Uterus (tissue), 4 donors: Measurements from ENCODE around the gene GPR152. TPM values are rescaled to one million over a fixed set of nuclear protein-coding genes. Genes with fewer than 3 reads are reported as not detected.
"Not testable (repeated sequence)": the region's sequence is repeated elsewhere in the genome, so short reads cannot be mapped to it uniquely, and the experiment has no call there.

Experiments
- DNase-seq, 2 donors: peaks; one replicate each; pipeline ENCODE4 v3.0.0-alpha.2; 2019 to 2020
- H3K27ac ChIP-seq, 2 donors: fragments of 200-600 bp; sonication (generic); 1 replicate in 1 of 2; 2 replicates in 1 of 2; pipeline ENCODE4 v1.5.1; 2016 to 2018
- H3K27me3 ChIP-seq, 2 donors: fragments of 200-600 bp; sonication (generic); one replicate each; pipeline ENCODE4 v1.5.1; 2018 to 2019; ENCODE audit warnings: control low read depth in 1 of 2
- H3K36me3 ChIP-seq, 2 donors: fragments of 200-600 bp; sonication (generic); one replicate each; pipeline ENCODE4 v1.5.1; 2019; ENCODE audit warnings: control low read depth in 1 of 2
- H3K4me1 ChIP-seq, 2 donors: fragments of 200-600 bp; sonication (generic); one replicate each; pipeline ENCODE4 v1.5.1; 2018 to 2019; ENCODE audit warnings: control low read depth in 1 of 2
- H3K4me3 ChIP-seq, 2 donors: fragments of 200-600 bp; sonication (generic); 1 replicate in 1 of 2; 2 replicates in 1 of 2; pipeline ENCODE4 v1.5.1; 2018 to 2019; ENCODE audit warnings: mild to moderate bottlenecking in 1 of 2
- H3K9me3 ChIP-seq, 2 donors: fragments of 200-600 bp; sonication (generic); one replicate each; pipeline ENCODE4 v1.5.1; 2019; ENCODE audit warnings: control low read depth in 1 of 2
- CTCF ChIP-seq, 4 experiments: fragments of 200-600 bp in 2 of 4; fragments of 450-650 bp in 2 of 4; sonication (generic) in 2 of 4; IDR thresholded peaks; one replicate each; pipeline ENCODE4 v1.5.1; 2016 to 2019; ENCODE audit warnings: antibody characterized with exemption in 4 of 4, mild to moderate bottlenecking in 2 of 4, moderate library complexity in 1 of 4
- POLR2A ChIP-seq, 2 donors: fragments of 450-650 bp; IDR thresholded peaks; one replicate each; pipeline ENCODE4 v1.6.1; 2016; ENCODE audit warnings: antibody characterized with exemption in 2 of 2, mild to moderate bottlenecking in 1 of 2, moderate library complexity in 1 of 2
- intact Hi-C: fragments of 100-400 bp; cut with DNase I; formaldehyde crosslinking; loops from one replicate; pipeline ENCODE4 v1.15.1; 2023; ENCODE audit warnings: low total_unique reads
- total RNA-seq, 4 donors: library from RNA; depleted of rRNA in 3 of 4; stranded (reverse); fragments of >200 nt in 3 of 4; gene quantifications; one replicate each; pipeline versions ENCODE4 v1.1.0 to v1.2.4, GENCODE V29; 2014 to 2023
- donor health status: DM: yes; HTN: yes; CAD: no.

GPR152 gene
- total RNA-seq, 4 donors from 2014 or later = not detected

DNA sequence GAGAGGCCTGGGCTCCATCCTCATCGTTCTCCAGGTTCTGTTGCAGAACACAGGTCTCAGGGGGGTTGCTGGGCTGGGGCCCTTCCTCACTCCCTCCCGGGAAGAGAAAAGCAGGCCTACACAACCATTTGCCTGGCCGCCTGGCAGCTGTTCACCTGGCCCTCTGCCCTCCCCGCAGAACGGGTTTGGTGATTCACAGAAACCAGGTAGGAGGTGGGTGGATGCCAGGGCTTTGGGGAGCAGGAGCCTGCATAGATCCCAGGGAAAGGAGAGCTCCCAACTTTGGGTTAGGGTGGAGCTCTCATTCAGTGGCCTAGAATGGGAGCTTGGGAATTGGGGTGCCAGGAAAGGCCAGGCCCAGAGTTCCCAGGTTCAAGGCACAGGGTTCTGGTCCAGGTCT, 15.5 kb upstream of the GPR152 start:
- peaks cover 0 to 6% of the 10 kb centered on the region in 2 donors for H3K4me1 ChIP-seq
- intact Hi-C loops = no loop called here
- no peaks in the 10 kb centered on the region for H3K27me3 ChIP-seq
- H3K9me3 ChIP-seq = no peaks in the 10 kb centered on the region
- H3K27ac ChIP-seq = peak overlapping the region; percentile 91 to 92
- no peak for TF ChIP-seq CTCF (IDR thresholded peaks at IDR 0.05)
- TF ChIP-seq POLR2A (IDR thresholded peaks at IDR 0.05) = no peak
- H3K36me3 ChIP-seq = no peaks in the 10 kb centered on the region
- H3K4me3 ChIP-seq = peak overlapping the region; percentile 77 to 87
- DNase-seq = peak; percentile 44 to 53

DNA sequence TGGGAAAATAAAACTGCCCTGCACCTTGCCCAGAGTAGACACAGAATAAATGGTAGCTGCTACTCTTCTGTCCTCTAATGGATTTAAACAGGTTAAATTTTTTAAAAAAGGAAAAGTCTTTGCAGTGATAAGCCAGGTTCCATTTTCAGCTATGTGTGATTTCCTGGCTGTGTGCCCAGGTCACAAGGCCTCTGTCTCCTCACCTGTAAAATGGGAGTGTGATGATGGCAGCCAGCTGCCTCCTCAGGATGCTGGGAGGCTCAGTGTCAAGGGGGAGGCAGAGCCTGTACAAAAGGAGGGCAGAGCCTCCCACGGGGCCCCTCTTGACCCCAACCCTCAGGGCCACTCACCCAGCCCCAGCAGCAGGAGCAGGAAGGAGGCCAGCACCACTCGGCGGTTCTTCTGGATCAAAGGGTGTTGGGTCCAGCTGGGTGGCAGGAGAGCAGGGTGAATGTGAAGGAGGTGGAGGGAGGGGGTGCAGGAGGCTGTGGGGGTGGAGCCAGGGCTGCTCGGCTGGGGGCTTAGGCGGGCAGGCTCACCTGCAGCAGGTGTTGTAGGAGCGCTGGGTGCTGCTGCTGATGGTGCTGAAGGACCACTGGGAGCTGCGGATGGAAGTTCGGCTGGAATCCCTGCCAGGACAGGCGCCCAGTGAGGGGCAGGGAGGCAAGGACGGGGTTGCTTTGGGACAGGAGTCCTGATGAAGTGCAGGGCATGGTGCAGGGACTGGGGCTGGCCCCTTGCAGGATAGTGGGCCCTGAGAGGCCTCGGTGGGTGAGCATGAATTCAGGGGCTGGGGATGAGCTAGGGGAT, 14.6 kb upstream of the GPR152 start:
- Histone ChIP-seq H3K27ac (no peak overlapping the region), H3K36me3 (no peaks in the 10 kb centered on the region), H3K4me1 (peaks cover 0 to 6% of the 10 kb centered on the region in 2 donors), H3K9me3 (no peaks in the 10 kb centered on the region), H3K27me3 (no peaks in the 10 kb centered on the region), H3K4me3 (no peak overlapping the region)
- no peak for DNase-seq
- no peak for TF ChIP-seq POLR2A (IDR thresholded peaks at IDR 0.05)
- TF ChIP-seq CTCF (IDR thresholded peaks at IDR 0.05) = no peak
- intact Hi-C loops = no loop called here

GRCh38 chr11:67466367-67466766, 13.8 kb upstream of the GPR152 start:
- no peak for DNase-seq
- Histone ChIP-seq H3K27me3 (no peaks in the 10 kb centered on the region), H3K9me3 (no peaks in the 10 kb centered on the region), H3K4me3 (no peak overlapping the region), H3K4me1 (peaks cover 0 to 6% of the 10 kb centered on the region in 2 donors), H3K36me3 (no peaks in the 10 kb centered on the region), H3K27ac (no peak overlapping the region)
- intact Hi-C loops = no loop called here
- no peak for TF ChIP-seq CTCF (IDR thresholded peaks at IDR 0.05)
- no peak for TF ChIP-seq POLR2A (IDR thresholded peaks at IDR 0.05)

DNA sequence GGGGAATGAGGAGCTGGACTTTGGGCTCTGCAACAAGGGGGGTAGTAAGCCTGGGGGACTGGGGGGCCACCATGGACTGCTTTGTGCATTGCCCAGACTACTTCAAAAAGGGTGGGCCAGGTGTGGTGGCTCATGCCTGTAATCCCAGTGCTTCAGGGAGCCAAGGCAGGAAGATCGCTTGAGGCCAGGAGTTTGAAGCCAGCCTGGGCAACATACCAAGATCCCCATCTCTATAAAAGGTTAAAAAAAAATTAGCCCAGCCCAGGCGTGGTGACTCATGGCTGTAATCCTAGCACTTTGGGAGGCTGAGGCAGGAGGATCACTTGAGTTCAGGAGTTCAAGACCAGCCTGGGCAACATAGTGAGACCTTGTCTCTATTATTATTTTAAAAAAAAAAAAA, 13.0 kb upstream of the GPR152 start:
- H3K4me3 ChIP-seq, DNase-seq, H3K36me3 ChIP-seq, intact Hi-C loops, H3K27me3 ChIP-seq, H3K9me3 ChIP-seq, H3K4me1 ChIP-seq: not testable (repeated sequence)
- H3K27ac ChIP-seq = peak overlapping the region; percentile 86 to 90

- intact Hi-C loops = no loop called here
- TF ChIP-seq POLR2A (IDR thresholded peaks at IDR 0.05) (no peak), CTCF (IDR thresholded peaks at IDR 0.05) (no peak)
- no peak for DNase-seq
Observed at GRCh38 chr11:67465189-67465510, 12.6 kb upstream of the GPR152 start.

More at GRCh38 chr11:67465189-67465510, 12.6 kb upstream of the GPR152 start:
- peak overlapping the region; percentile 24 to 40 for H3K4me3 ChIP-seq
- H3K27ac ChIP-seq = peak overlapping the region; percentile 86 to 90
- H3K27me3 ChIP-seq = no peaks in the 10 kb centered on the region
- peaks cover 0 to 6% of the 10 kb centered on the region in 2 donors for H3K4me1 ChIP-seq
- H3K36me3 ChIP-seq = no peaks in the 10 kb centered on the region
- no peaks in the 10 kb centered on the region for H3K9me3 ChIP-seq
